Nephron (organoid): ENCODE measurements around the gene MYO1F.

Source experiments
- H3K27ac Mint-ChIP-seq, 3 experiments: 2 replicates each; pipeline ENCODE4 v1.8.0; 2020; ENCODE audit warnings: mixed read lengths in 3 of 3, mild to moderate bottlenecking in 2 of 3, moderate library complexity in 1 of 3
- H3K27me3 Mint-ChIP-seq: 2 replicates; pipeline ENCODE4 v1.8.0; 2021; ENCODE audit warnings: low read depth, mild to moderate bottlenecking, moderate library complexity, mixed read lengths
- H3K36me3 Mint-ChIP-seq: 2 replicates; pipeline ENCODE4 v1.8.0; 2020; ENCODE audit warnings: low read depth, mixed read lengths
- H3K4me1 Mint-ChIP-seq: 2 replicates; pipeline ENCODE4 v1.8.0; 2020; ENCODE audit warnings: mixed read lengths
- H3K4me3 Mint-ChIP-seq, 3 experiments: 2 replicates each; pipeline ENCODE4 v1.8.0; 2020; ENCODE audit warnings: mild to moderate bottlenecking in 3 of 3, mixed read lengths in 3 of 3, moderate library complexity in 2 of 3
- H3K9me3 Mint-ChIP-seq: 2 replicates; pipeline ENCODE4 v1.8.0; 2020; ENCODE audit warnings: mixed read lengths
- CTCF ChIP-seq, 3 experiments: fragments of 200-600 bp; sonication (generic); IDR thresholded peaks; one replicate each; pipeline ENCODE4 v1.5.0; 2021; ENCODE audit warnings: antibody characterized with exemption in 3 of 3; ENCODE audit not compliant: unreplicated experiment in 3 of 3

The MYO1F gene

GRCh38 chr19:8498295-8498694 is 78.9 kb downstream of the MYO1F start:
- no peak overlapping the region for H3K27ac Mint-ChIP-seq
- H3K4me3 Mint-ChIP-seq, result no peak overlapping the region
- TF ChIP-seq CTCF (IDR thresholded peaks at IDR 0.05; ENCODE audit: unreplicated experiment in 3 of 3), result no peak
- H3K9me3 Mint-ChIP-seq, result no peaks in the 10 kb centered on the region
- H3K27me3 Mint-ChIP-seq, result no peaks in the 10 kb centered on the region
- H3K4me1 Mint-ChIP-seq, result peaks cover 7% of the 10 kb centered on the region
- no peaks in the 10 kb centered on the region for H3K36me3 Mint-ChIP-seq

GRCh38 chr19:8494158-8494557 is 83.1 kb downstream of the MYO1F start:
- Mint-ChIP-seq H3K27me3 (no peaks in the 10 kb centered on the region), H3K27ac (no peak overlapping the region), H3K9me3 (no peaks in the 10 kb centered on the region), H3K4me3 (no peak overlapping the region), H3K36me3 (peaks cover 6% of the 10 kb centered on the region), H3K4me1 (no peaks in the 10 kb centered on the region)
- TF ChIP-seq CTCF (IDR thresholded peaks at IDR 0.05; ENCODE audit: unreplicated experiment in 3 of 3), result no peak

- TF ChIP-seq CTCF (IDR thresholded peaks at IDR 0.05; ENCODE audit: unreplicated experiment in 3 of 3), result no peak
- no peak overlapping the region for H3K4me3 Mint-ChIP-seq
- H3K27me3 Mint-ChIP-seq, result no peaks in the 10 kb centered on the region
- H3K4me1 Mint-ChIP-seq, result no peaks in the 10 kb centered on the region
- no peak overlapping the region for H3K27ac Mint-ChIP-seq
- no peaks in the 10 kb centered on the region for H3K9me3 Mint-ChIP-seq
- peaks cover 29% of the 10 kb centered on the region for H3K36me3 Mint-ChIP-seq
Observed at GRCh38 chr19:8491574-8491973, 85.7 kb downstream of the MYO1F start.

- Mint-ChIP-seq H3K9me3 (no peaks in the 10 kb centered on the region), H3K4me3 (no peak overlapping the region), H3K27me3 (no peaks in the 10 kb centered on the region), H3K27ac (no peak overlapping the region), H3K4me1 (no peaks in the 10 kb centered on the region), H3K36me3 (peaks cover 35% of the 10 kb centered on the region)
- no peak for TF ChIP-seq CTCF (IDR thresholded peaks at IDR 0.05; ENCODE audit: unreplicated experiment in 3 of 3)
Observed at GRCh38 chr19:8490873-8491272, 86.4 kb downstream of the MYO1F start.

GRCh38 chr19:8490395-8490760 is 86.9 kb downstream of the MYO1F start:
- TF ChIP-seq CTCF (IDR thresholded peaks at IDR 0.05; ENCODE audit: unreplicated experiment in 3 of 3), result no peak
- Mint-ChIP-seq H3K36me3 (peaks cover 37% of the 10 kb centered on the region), H3K4me3 (no peak overlapping the region), H3K27ac (no peak overlapping the region), H3K27me3 (no peaks in the 10 kb centered on the region), H3K9me3 (no peaks in the 10 kb centered on the region), H3K4me1 (no peaks in the 10 kb centered on the region)

- Mint-ChIP-seq H3K4me1 (no peaks in the 10 kb centered on the region), H3K27ac (no peak overlapping the region), H3K9me3 (no peaks in the 10 kb centered on the region), H3K27me3 (no peaks in the 10 kb centered on the region), H3K4me3 (no peak overlapping the region), H3K36me3 (peaks cover 43% of the 10 kb centered on the region)
- no peak for TF ChIP-seq CTCF (IDR thresholded peaks at IDR 0.05; ENCODE audit: unreplicated experiment in 3 of 3)
Observed at GRCh38 chr19:8489561-8490394, 87.5 kb downstream of the MYO1F start.
